Sigmoid colon (tissue), 4 donors: ENCODE measurements around the gene TOX2.

ENCODE experiments used
- POLR2A ChIP-seq, 2 donors: fragments of 450-650 bp; IDR thresholded peaks; one replicate each; pipeline ENCODE4 v1.6.1; 2016; ENCODE audit warnings: antibody characterized with exemption in 2 of 2, mild to moderate bottlenecking in 2 of 2, moderate library complexity in 2 of 2
- POLR2AphosphoS5 ChIP-seq, 4 donors: sonication (generic); formaldehyde crosslinking; IDR thresholded peaks; one replicate each; pipeline ENCODE4 v1.6.1; 2017; ENCODE audit warnings: antibody characterized with exemption in 4 of 4

DNA sequence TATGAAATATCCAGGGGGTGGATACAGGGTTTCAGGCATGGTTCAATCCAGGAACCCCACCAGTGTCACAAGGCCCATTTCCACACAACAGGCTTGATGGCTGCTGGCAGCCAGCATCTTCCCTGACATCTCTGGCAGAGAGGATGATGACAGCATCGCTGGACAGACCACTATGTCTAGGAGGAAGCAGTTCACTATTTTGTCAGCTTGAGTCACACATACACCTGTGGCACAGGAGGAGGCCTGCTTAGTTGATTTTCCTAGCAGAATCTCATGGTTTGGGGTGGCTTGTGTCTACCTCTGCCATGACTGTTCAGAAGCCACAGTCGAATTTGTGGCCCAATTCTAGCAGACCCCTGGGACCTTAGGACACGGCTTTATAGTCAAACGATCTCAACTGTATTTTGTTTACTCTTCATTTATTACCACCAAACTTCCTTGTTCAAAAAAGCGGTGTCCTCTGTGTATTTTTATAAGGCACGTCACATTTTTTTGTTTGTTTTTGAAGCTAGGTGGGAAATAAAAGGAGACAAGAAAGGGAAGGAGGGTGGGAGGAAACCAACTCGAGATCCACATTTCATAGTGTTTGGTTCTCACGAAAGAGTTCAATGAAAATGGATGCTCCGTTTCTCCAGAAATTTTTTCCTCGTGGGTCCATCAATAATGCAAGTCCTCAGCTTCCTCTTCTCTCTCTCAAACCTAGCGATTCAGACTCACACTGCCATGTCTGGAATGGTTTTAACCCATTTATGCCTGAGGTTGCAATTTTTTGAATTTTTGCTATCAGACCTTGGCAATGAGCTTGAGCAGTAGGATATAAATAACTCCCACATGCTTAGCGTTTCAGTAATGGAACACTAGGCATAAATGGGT is 94.4 kb downstream of the TOX2 start:
- TF ChIP-seq POLR2A (IDR thresholded peaks at IDR 0.05) (no peak), POLR2AphosphoS5 (IDR thresholded peaks at IDR 0.05) (no peak)
